Stimulated activated CD4-positive, alpha-beta T cell treated with anti-CD3 and anti-CD28 coated beads, Interleukin-15, amount 100 ng/mL, for 24 hours (primary cell): ENCODE results near the gene GLRA3.

ENCODE experiments used
- DNase-seq: peaks from one replicate; pipeline ENCODE4 v3.0.0-alpha.2; 2020

GLRA3 gene

GRCh38 chr4:174592256-174592984, 236.6 kb downstream of the GLRA3 start:
- DNase-seq = no peak

- no peak for DNase-seq
Measured at GRCh38 chr4:174591243-174592021, 237.6 kb downstream of the GLRA3 start.

- DNase-seq = no peak
Measured at GRCh38 chr4:174590336-174590735, 238.7 kb downstream of the GLRA3 start.
